Heart left ventricle (tissue), 16 donors: Measurements from ENCODE around the gene CPN1. TPM values are rescaled to one million over a fixed set of nuclear protein-coding genes. Genes with fewer than 3 reads are reported as not detected.

Experiments
- ATAC-seq, 4 donors: fragments of 200-7000 bp; cut with Tn5 transposase; one replicate each; pipeline ENCODE4 v1.9.1; 2020 to 2022; ENCODE audit warnings: moderate library complexity in 4 of 4, mild to moderate bottlenecking in 3 of 4, moderate number of reproducible peaks in 1 of 4
- DNase-seq, 5 donors: peaks; one replicate each; pipeline ENCODE4 v3.0.0-alpha.2; 2020
- H3K27ac ChIP-seq, 12 donors: fragments of 200-600 bp; sonication (generic) in 4 of 12; one replicate each; pipeline versions ENCODE4 v1.5.0 to v1.8.0; 2016 to 2022; ENCODE audit warnings: mild to moderate bottlenecking in 2 of 12
- H3K27me3 ChIP-seq, 9 donors: fragments of 200-600 bp; sonication (generic) in 2 of 9; one replicate each; pipeline versions ENCODE4 v1.5.1 to v1.8.0; 2016 to 2022; ENCODE audit warnings: mild to moderate bottlenecking in 3 of 9
- H3K36me3 ChIP-seq, 9 donors: fragments of 200-600 bp; sonication (generic) in 2 of 9; one replicate each; pipeline versions ENCODE4 v1.5.0 to v1.8.0; 2018 to 2022; ENCODE audit warnings: mild to moderate bottlenecking in 2 of 9
- H3K4me1 ChIP-seq, 12 donors: fragments of 200-600 bp; sonication (generic) in 4 of 12; one replicate each; pipeline versions ENCODE4 v1.5.0 to v1.8.0; 2016 to 2022; ENCODE audit warnings: mild to moderate bottlenecking in 3 of 12
- H3K4me3 ChIP-seq, 12 donors: fragments of 200-600 bp; sonication (generic) in 4 of 12; one replicate each; pipeline versions ENCODE4 v1.5.0 to v1.8.0; 2017 to 2022; ENCODE audit warnings: mild to moderate bottlenecking in 9 of 12, moderate library complexity in 4 of 12
- H3K9me3 ChIP-seq, 12 donors: fragments of 200-600 bp; sonication (generic) in 4 of 12; one replicate each; pipeline versions ENCODE4 v1.5.0 to v1.8.0; 2016 to 2022; ENCODE audit warnings: mild to moderate bottlenecking in 1 of 12
- CTCF ChIP-seq, 12 donors: fragments of 200-600 bp; sonication (generic) in 4 of 12; IDR thresholded peaks; one replicate each; pipeline versions ENCODE4 v1.5.0 to v1.8.0; 2018 to 2022; ENCODE audit warnings: antibody characterized with exemption in 12 of 12, mild to moderate bottlenecking in 5 of 12
- POLR2A ChIP-seq, 2 donors: fragments of 450-650 bp; IDR thresholded peaks; one replicate each; pipeline ENCODE4 v1.6.1; 2017; ENCODE audit warnings: antibody characterized with exemption in 2 of 2, mild to moderate bottlenecking in 2 of 2, moderate library complexity in 2 of 2
- WGBS, 4 donors: extraction: QIAGEN DNeasy Blood & Tissue Kit in 2 of 4; methylation state at CpG; one replicate each; pipeline versions ENCODE4 v1.1.5 to v1.1.7; 2013 to 2018; 5-methylcytosine and 5-hydroxymethylcytosine counted together
- intact Hi-C, 10 donors: fragments of 100-400 bp; cut with DNase I; formaldehyde crosslinking; loops; one replicate each; pipeline versions ENCODE4 v1.11.1 to v1.14.2; 2022
- polyA plus RNA-seq, 2 donors: library from polyadenylated mRNA; stranded (reverse); fragments of 200-250 nt; gene quantifications; one replicate each; pipeline ENCODE4 v1.2.3, GENCODE V29; 2013
- total RNA-seq, 9 donors: library from RNA; depleted of rRNA in 2 of 9; stranded (reverse); fragments of >200 nt in 2 of 9; fragmentation: NEBNext Ultra II Directional in 3 of 9; extraction: Animal tissue kit (Norgen Biotek cat#: 25700) in 3 of 9; gene quantifications; one replicate each; pipeline versions ENCODE4 v1.1.0 to v1.2.4, GENCODE V29; 2016 to 2023
- donor health status: ischemic (EF 13 %, LVEDD 7.1; RV severe dilation, severe dysfunction).
- donor health status: healthy with polysubstance abuse.
- donor health status: DM: no; HTN: yes; CAD: no.
- donor health status: DM: no; HTN: no; CAD: no.
- donor health status: ischemic (EF 25% LVEDD 6.9; RV normal size, moderate dysfunction).
- donor health status: ischemic (EF 25% LVEDD 5.7; RV mildly dilated, moderate dysfunction).
- donor health status: healthy.
- donor health status: DM: yes; HTN: yes; CAD: no.
- donor health status: ischemic (EF 35%, LVEDD 5.7; RV mildly dilated, moderate dysfunction).
- donor health status: nonischemic (EF 11% LVEDD 7.7; RV severe dilation, severe dysfunction).
- donor health status: DM: yes; HTN: yes; CAD: no.
- donor health status: PGD.
- donor health status: ischemic (EF 29% LVEDD 5.4; RV normal size, mild dysfunction).
- donor health status: nonischemic (EF 23%, LVEDD 6.1; RV moderate dilation, normal function).

Gene CPN1
- total and polyA plus RNA-seq, 11 donors: not detected

- peaks cover 0 to 15% (median 0%) of the 10 kb centered on the region in 9 donors for H3K27me3 ChIP-seq
- no peaks in the 10 kb centered on the region for H3K36me3 ChIP-seq
- H3K27ac ChIP-seq: no peak overlapping the region
- no peaks in the 10 kb centered on the region for H3K4me1 ChIP-seq
- no peak for DNase-seq
- 83 to 91% (median 88%) methylated on average over 4 of the region's 4 CpGs for WGBS, 4 donors
- no peak for TF ChIP-seq CTCF (IDR thresholded peaks at IDR 0.05)
- no peak for TF ChIP-seq POLR2A (IDR thresholded peaks at IDR 0.05)
- no peak overlapping the region for H3K4me3 ChIP-seq
- intact Hi-C loops: no loop called here
- no peaks in the 10 kb centered on the region for H3K9me3 ChIP-seq
- no peak for ATAC-seq
Measured at GRCh38 chr10:100124097-100124496, 42.4 kb upstream of the CPN1 start.

GRCh38 chr10:100122780-100123179 lies 41.1 kb upstream of the CPN1 start:
- intact Hi-C loops: no loop called here
- DNase-seq (no peak), ATAC-seq (no peak)
- Histone ChIP-seq H3K27me3 (peaks cover 0 to 15% (median 0%) of the 10 kb centered on the region in 9 donors), H3K4me3 (no peak overlapping the region), H3K27ac (no peak overlapping the region), H3K9me3 (no peaks in the 10 kb centered on the region), H3K36me3 (no peaks in the 10 kb centered on the region), H3K4me1 (no peaks in the 10 kb centered on the region)
- TF ChIP-seq CTCF (IDR thresholded peaks at IDR 0.05) (no peak), POLR2A (IDR thresholded peaks at IDR 0.05) (no peak)

- TF ChIP-seq CTCF (IDR thresholded peaks at IDR 0.05): no peak
- TF ChIP-seq POLR2A (IDR thresholded peaks at IDR 0.05): no peak
- no peak for ATAC-seq
Measured at GRCh38 chr10:100120550-100120949, 38.9 kb upstream of the CPN1 start.

GRCh38 chr10:100119726-100120125 lies 38.1 kb upstream of the CPN1 start:
- intact Hi-C loops: no loop called here
- Histone ChIP-seq H3K4me1 (peaks cover 0 to 2% (median 0%) of the 10 kb centered on the region in 12 donors), H3K27ac (no peak overlapping the region), H3K4me3 (no peak overlapping the region), H3K9me3 (no peaks in the 10 kb centered on the region), H3K36me3 (no peaks in the 10 kb centered on the region), H3K27me3 (peaks cover 2 to 42% (median 16%) of the 10 kb centered on the region in 9 donors)
- ATAC-seq: no peak
- WGBS, 4 donors: 86 to 92% (median 89%) methylated on average over 4 of the region's 4 CpGs
- DNase-seq: no peak
- TF ChIP-seq CTCF (IDR thresholded peaks at IDR 0.05) (no peak), POLR2A (IDR thresholded peaks at IDR 0.05) (no peak)

More at GRCh38 chr10:100120550-100120949, 38.9 kb upstream of the CPN1 start:
- Histone ChIP-seq H3K4me1 (no peaks in the 10 kb centered on the region), H3K36me3 (no peaks in the 10 kb centered on the region), H3K9me3 (no peaks in the 10 kb centered on the region), H3K27ac (no peak overlapping the region), H3K4me3 (no peak overlapping the region), H3K27me3 (peaks cover 2 to 33% (median 12%) of the 10 kb centered on the region in 9 donors)
- DNase-seq: no peak
- intact Hi-C loops: no loop called here
- WGBS, 4 donors: 81 to 93% (median 92%) methylated on average over 2 of the region's 2 CpGs
